ENCODE data around the gene SYT14.
A peak's percentile ranks its signal among the peaks of the same experiment; 100 is the strongest.
"Not testable (repeated sequence)": the region's sequence is repeated elsewhere in the genome, so short reads cannot be mapped to it uniquely, and the experiment has no call there.

SYT14 gene

DNA sequence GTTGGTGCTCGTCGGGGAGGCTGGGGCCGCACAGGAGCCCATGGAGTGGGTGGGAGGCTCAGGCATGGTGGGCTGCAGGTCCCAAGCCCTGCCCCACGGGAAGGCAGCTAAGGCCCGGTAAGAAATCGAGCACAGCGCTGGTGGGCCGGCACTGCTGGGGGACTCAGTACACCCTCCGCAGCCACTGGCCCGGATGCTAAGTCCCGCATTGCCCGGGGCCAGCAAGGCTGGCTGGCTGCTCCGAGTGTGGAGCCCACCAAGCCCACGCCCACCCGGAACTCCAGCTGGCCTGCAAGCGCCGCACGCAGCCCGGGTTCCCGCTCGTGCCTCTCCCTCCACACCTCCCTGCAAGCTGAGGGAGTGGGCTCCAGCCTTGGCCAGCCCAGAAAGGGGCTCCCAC is 39.2 kb upstream of the SYT14 start:
- H3K79me2 ChIP-seq (ENCODE audit: insufficient read depth, low read length); H3K4me2 ChIP-seq (ENCODE audit: low read depth, low read length, poor library complexity, severe bottlenecking); H3K9ac ChIP-seq (ENCODE audit: low read depth, low read length, poor library complexity, severe bottlenecking); H3K27me3 ChIP-seq (ENCODE audit: insufficient read depth, low read length, poor library complexity, severe bottlenecking); H4K20me1 ChIP-seq (ENCODE audit: insufficient read depth, low read length, poor library complexity, severe bottlenecking); H2AFZ ChIP-seq (ENCODE audit: low read length); H3K9me2 ChIP-seq (replicated peaks; ENCODE audit: low read depth, low read length); H3K36me3 ChIP-seq (ENCODE audit: insufficient read depth, low read length); H3K4me3 ChIP-seq (ENCODE audit: low read length, poor library complexity, severe bottlenecking); H3K4me1 ChIP-seq (ENCODE audit: insufficient read depth, low read length, poor library complexity, severe bottlenecking); H3F3A ChIP-seq (ENCODE audit: low read depth); H3K9me3 ChIP-seq (ENCODE audit: insufficient read depth, low read depth, low read length): not testable (repeated sequence)

GRCh38 chr1:209899948-209900347 is 38.1 kb upstream of the SYT14 start:
- no peaks in the 10 kb centered on the region for H4K20me1 ChIP-seq (ENCODE audit: insufficient read depth, low read length, poor library complexity, severe bottlenecking)
- H3K36me3 ChIP-seq (ENCODE audit: insufficient read depth, low read length): no peaks in the 10 kb centered on the region
- H3K9me3 ChIP-seq (ENCODE audit: insufficient read depth, low read depth, low read length): no peaks in the 10 kb centered on the region
- no peak overlapping the region for H3K4me3 ChIP-seq (ENCODE audit: low read length, poor library complexity, severe bottlenecking)
- H3F3A ChIP-seq (ENCODE audit: low read depth): no peaks in the 10 kb centered on the region
- no peak overlapping the region for H3K9ac ChIP-seq (ENCODE audit: low read depth, low read length, poor library complexity, severe bottlenecking)
- H3K4me2 ChIP-seq (ENCODE audit: low read depth, low read length, poor library complexity, severe bottlenecking): no peak overlapping the region
- TF ChIP-seq, protein P1, sequence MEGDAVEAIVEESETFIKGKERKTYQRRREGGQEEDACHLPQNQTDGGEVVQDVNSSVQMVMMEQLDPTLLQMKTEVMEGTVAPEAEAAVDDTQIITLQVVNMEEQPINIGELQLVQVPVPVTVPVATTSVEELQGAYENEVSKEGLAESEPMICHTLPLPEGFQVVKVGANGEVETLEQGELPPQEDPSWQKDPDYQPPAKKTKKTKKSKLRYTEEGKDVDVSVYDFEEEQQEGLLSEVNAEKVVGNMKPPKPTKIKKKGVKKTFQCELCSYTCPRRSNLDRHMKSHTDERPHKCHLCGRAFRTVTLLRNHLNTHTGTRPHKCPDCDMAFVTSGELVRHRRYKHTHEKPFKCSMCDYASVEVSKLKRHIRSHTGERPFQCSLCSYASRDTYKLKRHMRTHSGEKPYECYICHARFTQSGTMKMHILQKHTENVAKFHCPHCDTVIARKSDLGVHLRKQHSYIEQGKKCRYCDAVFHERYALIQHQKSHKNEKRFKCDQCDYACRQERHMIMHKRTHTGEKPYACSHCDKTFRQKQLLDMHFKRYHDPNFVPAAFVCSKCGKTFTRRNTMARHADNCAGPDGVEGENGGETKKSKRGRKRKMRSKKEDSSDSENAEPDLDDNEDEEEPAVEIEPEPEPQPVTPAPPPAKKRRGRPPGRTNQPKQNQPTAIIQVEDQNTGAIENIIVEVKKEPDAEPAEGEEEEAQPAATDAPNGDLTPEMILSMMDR (conservative IDR thresholded peaks at IDR 0.05; ENCODE audit: low read length): peak; percentile 69
- no peak for TF ChIP-seq EZH2phosphoT487 (IDR thresholded peaks at IDR 0.05; ENCODE audit: borderline replicate concordance)
- no peaks in the 10 kb centered on the region for H3K4me1 ChIP-seq (ENCODE audit: insufficient read depth, low read length, poor library complexity, severe bottlenecking)
- no peak overlapping the region for H2AFZ ChIP-seq (ENCODE audit: low read length)
- H3K27me3 ChIP-seq (ENCODE audit: insufficient read depth, low read length, poor library complexity, severe bottlenecking): no peaks in the 10 kb centered on the region
- H3K79me2 ChIP-seq (ENCODE audit: insufficient read depth, low read length): no peaks in the 10 kb centered on the region
- no peaks in the 10 kb centered on the region for H3K9me2 ChIP-seq (replicated peaks; ENCODE audit: low read depth, low read length)

- H3K9me2 ChIP-seq (replicated peaks; ENCODE audit: low read depth, low read length): no peaks in the 10 kb centered on the region
- H4K20me1 ChIP-seq (ENCODE audit: insufficient read depth, low read length, poor library complexity, severe bottlenecking): no peaks in the 10 kb centered on the region
- TF ChIP-seq, protein P1 (conservative IDR thresholded peaks at IDR 0.05; ENCODE audit: low read length): no peak
- TF ChIP-seq EZH2phosphoT487 (IDR thresholded peaks at IDR 0.05; ENCODE audit: borderline replicate concordance): no peak
- H3K4me3 ChIP-seq (ENCODE audit: low read length, poor library complexity, severe bottlenecking): no peak overlapping the region
- no peak overlapping the region for H3K9ac ChIP-seq (ENCODE audit: low read depth, low read length, poor library complexity, severe bottlenecking)
- no peaks in the 10 kb centered on the region for H3K27me3 ChIP-seq (ENCODE audit: insufficient read depth, low read length, poor library complexity, severe bottlenecking)
- no peaks in the 10 kb centered on the region for H3F3A ChIP-seq (ENCODE audit: low read depth)
- H2AFZ ChIP-seq (ENCODE audit: low read length): no peak overlapping the region
- no peaks in the 10 kb centered on the region for H3K36me3 ChIP-seq (ENCODE audit: insufficient read depth, low read length)
- H3K79me2 ChIP-seq (ENCODE audit: insufficient read depth, low read length): no peaks in the 10 kb centered on the region
- no peak overlapping the region for H3K4me2 ChIP-seq (ENCODE audit: low read depth, low read length, poor library complexity, severe bottlenecking)
- H3K9me3 ChIP-seq (ENCODE audit: insufficient read depth, low read depth, low read length): no peaks in the 10 kb centered on the region
- H3K4me1 ChIP-seq (ENCODE audit: insufficient read depth, low read length, poor library complexity, severe bottlenecking): no peaks in the 10 kb centered on the region
Measured at GRCh38 chr1:209900734-209901133, 37.3 kb upstream of the SYT14 start.

GRCh38 chr1:209901211-209901610 is 36.8 kb upstream of the SYT14 start:
- H3K9me3 ChIP-seq (ENCODE audit: insufficient read depth, low read depth, low read length): no peaks in the 10 kb centered on the region
- no peaks in the 10 kb centered on the region for H3K9me2 ChIP-seq (replicated peaks; ENCODE audit: low read depth, low read length)
- no peak overlapping the region for H3K9ac ChIP-seq (ENCODE audit: low read depth, low read length, poor library complexity, severe bottlenecking)
- H3F3A ChIP-seq (ENCODE audit: low read depth): no peaks in the 10 kb centered on the region
- no peaks in the 10 kb centered on the region for H3K79me2 ChIP-seq (ENCODE audit: insufficient read depth, low read length)
- no peak overlapping the region for H3K4me2 ChIP-seq (ENCODE audit: low read depth, low read length, poor library complexity, severe bottlenecking)
- no peaks in the 10 kb centered on the region for H3K4me1 ChIP-seq (ENCODE audit: insufficient read depth, low read length, poor library complexity, severe bottlenecking)
- no peak overlapping the region for H3K4me3 ChIP-seq (ENCODE audit: low read length, poor library complexity, severe bottlenecking)
- no peaks in the 10 kb centered on the region for H3K27me3 ChIP-seq (ENCODE audit: insufficient read depth, low read length, poor library complexity, severe bottlenecking)
- no peaks in the 10 kb centered on the region for H3K36me3 ChIP-seq (ENCODE audit: insufficient read depth, low read length)
- H4K20me1 ChIP-seq (ENCODE audit: insufficient read depth, low read length, poor library complexity, severe bottlenecking): no peaks in the 10 kb centered on the region
- no peak overlapping the region for H2AFZ ChIP-seq (ENCODE audit: low read length)
- TF ChIP-seq, protein P1 (conservative IDR thresholded peaks at IDR 0.05; ENCODE audit: low read length): no peak
- no peak for TF ChIP-seq EZH2phosphoT487 (IDR thresholded peaks at IDR 0.05; ENCODE audit: borderline replicate concordance)

GRCh38 chr1:209904774-209905173 is 33.2 kb upstream of the SYT14 start:
- H3K4me1 ChIP-seq (ENCODE audit: insufficient read depth, low read length, poor library complexity, severe bottlenecking); H3K4me3 ChIP-seq (ENCODE audit: low read length, poor library complexity, severe bottlenecking); H3K4me2 ChIP-seq (ENCODE audit: low read depth, low read length, poor library complexity, severe bottlenecking); H3F3A ChIP-seq (ENCODE audit: low read depth); H3K36me3 ChIP-seq (ENCODE audit: insufficient read depth, low read length); H3K9me2 ChIP-seq (replicated peaks; ENCODE audit: low read depth, low read length); H3K27me3 ChIP-seq (ENCODE audit: insufficient read depth, low read length, poor library complexity, severe bottlenecking); H3K9ac ChIP-seq (ENCODE audit: low read depth, low read length, poor library complexity, severe bottlenecking); H3K9me3 ChIP-seq (ENCODE audit: insufficient read depth, low read depth, low read length); H3K79me2 ChIP-seq (ENCODE audit: insufficient read depth, low read length); H2AFZ ChIP-seq (ENCODE audit: low read length); H4K20me1 ChIP-seq (ENCODE audit: insufficient read depth, low read length, poor library complexity, severe bottlenecking): not testable (repeated sequence)
